Nephron (organoid): Measurements from ENCODE around the gene PRKAG2.
"Not testable (repeated sequence)": the region's sequence is repeated elsewhere in the genome, so short reads cannot be mapped to it uniquely, and the experiment has no call there.

ENCODE experiments used
- H3K27ac Mint-ChIP-seq, 3 experiments: 2 replicates each; pipeline ENCODE4 v1.8.0; 2020; ENCODE audit warnings: mixed read lengths in 3 of 3, mild to moderate bottlenecking in 2 of 3, moderate library complexity in 1 of 3
- H3K27me3 Mint-ChIP-seq: 2 replicates; pipeline ENCODE4 v1.8.0; 2021; ENCODE audit warnings: low read depth, mild to moderate bottlenecking, moderate library complexity, mixed read lengths
- H3K36me3 Mint-ChIP-seq: 2 replicates; pipeline ENCODE4 v1.8.0; 2020; ENCODE audit warnings: low read depth, mixed read lengths
- H3K4me1 Mint-ChIP-seq: 2 replicates; pipeline ENCODE4 v1.8.0; 2020; ENCODE audit warnings: mixed read lengths
- H3K4me3 Mint-ChIP-seq, 3 experiments: 2 replicates each; pipeline ENCODE4 v1.8.0; 2020; ENCODE audit warnings: mild to moderate bottlenecking in 3 of 3, mixed read lengths in 3 of 3, moderate library complexity in 2 of 3
- H3K9me3 Mint-ChIP-seq: 2 replicates; pipeline ENCODE4 v1.8.0; 2020; ENCODE audit warnings: mixed read lengths
- CTCF ChIP-seq, 3 experiments: fragments of 200-600 bp; sonication (generic); IDR thresholded peaks; one replicate each; pipeline ENCODE4 v1.5.0; 2021; ENCODE audit warnings: antibody characterized with exemption in 3 of 3; ENCODE audit not compliant: unreplicated experiment in 3 of 3

PRKAG2 gene

GRCh38 chr7:151585744-151586393, 291.0 kb downstream of the PRKAG2 start:
- Mint-ChIP-seq H3K4me3 (no peak overlapping the region), H3K9me3 (peaks cover under 1% of the 10 kb centered on the region), H3K4me1 (no peaks in the 10 kb centered on the region), H3K27me3 (no peaks in the 10 kb centered on the region), H3K36me3 (peaks cover 14% of the 10 kb centered on the region), H3K27ac (no peak overlapping the region)
- no peak for TF ChIP-seq CTCF (IDR thresholded peaks at IDR 0.05; ENCODE audit: unreplicated experiment in 3 of 3)

- no peak overlapping the region for H3K4me3 Mint-ChIP-seq
- no peak overlapping the region for H3K27ac Mint-ChIP-seq
- H3K9me3 Mint-ChIP-seq, result peaks cover 18% of the 10 kb centered on the region
- H3K36me3 Mint-ChIP-seq, result peaks cover 26% of the 10 kb centered on the region
- TF ChIP-seq CTCF (IDR thresholded peaks at IDR 0.05; ENCODE audit: unreplicated experiment in 3 of 3), result no peak
- no peaks in the 10 kb centered on the region for H3K27me3 Mint-ChIP-seq
- H3K4me1 Mint-ChIP-seq, result no peaks in the 10 kb centered on the region
Observed at GRCh38 chr7:151581741-151582140, 295.2 kb downstream of the PRKAG2 start.

- Mint-ChIP-seq H3K36me3 (peaks cover 29% of the 10 kb centered on the region), H3K9me3 (peaks cover 18% of the 10 kb centered on the region), H3K4me1 (no peaks in the 10 kb centered on the region), H3K27me3 (no peaks in the 10 kb centered on the region), H3K27ac (no peak overlapping the region), H3K4me3 (no peak overlapping the region)
- no peak for TF ChIP-seq CTCF (IDR thresholded peaks at IDR 0.05; ENCODE audit: unreplicated experiment in 3 of 3)
Observed at GRCh38 chr7:151579644-151580043, 297.3 kb downstream of the PRKAG2 start.

- H3K27me3 Mint-ChIP-seq, result no peaks in the 10 kb centered on the region
- peaks cover 21% of the 10 kb centered on the region for H3K36me3 Mint-ChIP-seq
- TF ChIP-seq CTCF (IDR thresholded peaks at IDR 0.05; ENCODE audit: unreplicated experiment in 3 of 3), result no peak
- no peak overlapping the region for H3K4me3 Mint-ChIP-seq
- H3K4me1 Mint-ChIP-seq, result no peaks in the 10 kb centered on the region
- no peak overlapping the region for H3K27ac Mint-ChIP-seq
- H3K9me3 Mint-ChIP-seq, result peaks cover 14% of the 10 kb centered on the region
Observed at GRCh38 chr7:151575410-151575809, 301.5 kb downstream of the PRKAG2 start.

GRCh38 chr7:151573046-151573445, 303.9 kb downstream of the PRKAG2 start:
- H3K27ac Mint-ChIP-seq, H3K9me3 Mint-ChIP-seq, H3K36me3 Mint-ChIP-seq, H3K27me3 Mint-ChIP-seq, H3K4me1 Mint-ChIP-seq, H3K4me3 Mint-ChIP-seq: not testable (repeated sequence)

GRCh38 chr7:151572136-151572535, 304.8 kb downstream of the PRKAG2 start:
- Mint-ChIP-seq H3K36me3 (peaks cover 6% of the 10 kb centered on the region), H3K4me1 (peaks cover 9% of the 10 kb centered on the region), H3K27me3 (no peaks in the 10 kb centered on the region), H3K4me3 (no peak overlapping the region), H3K9me3 (no peaks in the 10 kb centered on the region), H3K27ac (no peak overlapping the region)
- no peak for TF ChIP-seq CTCF (IDR thresholded peaks at IDR 0.05; ENCODE audit: unreplicated experiment in 3 of 3)
